ENCODE data around the gene STRBP.
"Not testable (repeated sequence)": the region's sequence is repeated elsewhere in the genome, so short reads cannot be mapped to it uniquely, and the experiment has no call there.

Gene STRBP

GRCh38 chr9:123187131-123187530 is 81.3 kb downstream of the STRBP start:
- DNase-seq (ENCODE audit: low read depth), result no peak

GRCh38 chr9:123186029-123186428 is 82.4 kb downstream of the STRBP start:
- DNase-seq (ENCODE audit: low read depth), result not testable (repeated sequence)

- DNase-seq (ENCODE audit: low read depth), result no peak
These were observed 91.4 kb downstream of the STRBP start for GRCh38 chr9:123176949-123177348.

GRCh38 chr9:123175854-123176629 is 92.3 kb downstream of the STRBP start:
- no peak for DNase-seq (ENCODE audit: low read depth)

GRCh38 chr9:123174887-123175518 is 93.4 kb downstream of the STRBP start:
- DNase-seq (ENCODE audit: low read depth), result no peak

GRCh38 chr9:123174079-123174478 is 94.3 kb downstream of the STRBP start:
- no peak for DNase-seq (ENCODE audit: low read depth)

- no peak for DNase-seq (ENCODE audit: low read depth)
These were observed 98.5 kb downstream of the STRBP start for GRCh38 chr9:123169926-123170325.

- DNase-seq (ENCODE audit: low read depth), result no peak
These were observed 99.8 kb downstream of the STRBP start for GRCh38 chr9:123168586-123168985.

GRCh38 chr9:123167474-123167873 is 100.9 kb downstream of the STRBP start:
- DNase-seq (ENCODE audit: low read depth), result no peak

- no peak for DNase-seq (ENCODE audit: low read depth)
These were observed 102.6 kb downstream of the STRBP start for GRCh38 chr9:123165813-123166212.

- DNase-seq (ENCODE audit: low read depth), result no peak
These were observed 104.1 kb downstream of the STRBP start for GRCh38 chr9:123164285-123164684.

GRCh38 chr9:123162791-123163345 is 105.5 kb downstream of the STRBP start:
- DNase-seq (ENCODE audit: low read depth), result no peak

GRCh38 chr9:123162360-123162759 is 106.0 kb downstream of the STRBP start:
- no peak for DNase-seq (ENCODE audit: low read depth)

- DNase-seq (ENCODE audit: low read depth), result no peak
These were observed 111.2 kb downstream of the STRBP start for GRCh38 chr9:123157221-123157620.

- no peak for DNase-seq (ENCODE audit: low read depth)
These were observed 117.5 kb downstream of the STRBP start for GRCh38 chr9:123150708-123151503.

GRCh38 chr9:123149067-123149466 is 119.3 kb downstream of the STRBP start:
- DNase-seq (ENCODE audit: low read depth), result no peak

- no peak for DNase-seq (ENCODE audit: low read depth)
These were observed 130.2 kb downstream of the STRBP start for GRCh38 chr9:123138163-123138562.

GRCh38 chr9:123135430-123135829 is 133.0 kb downstream of the STRBP start:
- DNase-seq (ENCODE audit: low read depth), result no peak

GRCh38 chr9:123132696-123133095 is 135.7 kb downstream of the STRBP start:
- DNase-seq (ENCODE audit: low read depth), result no peak

GRCh38 chr9:123131993-123132392 is 136.4 kb downstream of the STRBP start:
- DNase-seq (ENCODE audit: low read depth), result no peak

- no peak for DNase-seq (ENCODE audit: low read depth)
These were observed 137.1 kb downstream of the STRBP start for GRCh38 chr9:123131258-123131657.

- no peak for DNase-seq (ENCODE audit: low read depth)
These were observed 139.0 kb downstream of the STRBP start for GRCh38 chr9:123129423-123129822.

- no peak for DNase-seq (ENCODE audit: low read depth)
These were observed 139.8 kb downstream of the STRBP start for GRCh38 chr9:123128591-123128990.

Measured in activated T-helper 1 cell treated with Interleukin-2 at 50 U/mL for 16 hours (primary cell).